Chondrocyte (in vitro differentiated cells): Measurements from ENCODE around the gene KIAA0232. TPM values are rescaled to one million over a fixed set of nuclear protein-coding genes. Genes with fewer than 3 reads are reported as not detected.

Source experiments
- DNase-seq: peaks from one replicate; pipeline ENCODE4 v3.0.0; 2021; ENCODE audit warnings: mixed read lengths, low spot score
- H3K27ac Mint-ChIP-seq: one replicate; pipeline ENCODE4 v1.8.0; 2021; ENCODE audit warnings: mild to moderate bottlenecking, moderate library complexity, mixed read lengths; ENCODE audit not compliant: unreplicated experiment
- H3K27me3 Mint-ChIP-seq: 2 replicates; pipeline ENCODE4 v1.8.0; 2021; ENCODE audit warnings: low read depth, mixed read lengths
- H3K36me3 Mint-ChIP-seq: 2 replicates; pipeline ENCODE4 v1.8.0; 2021; ENCODE audit warnings: low read depth, mixed read lengths
- H3K4me1 Mint-ChIP-seq: 2 replicates; pipeline ENCODE4 v1.8.0; 2021; ENCODE audit warnings: low read depth, mild to moderate bottlenecking, mixed read lengths
- H3K4me3 Mint-ChIP-seq: one replicate; pipeline ENCODE4 v1.8.0; 2021; ENCODE audit warnings: mild to moderate bottlenecking, moderate library complexity, mixed read lengths; ENCODE audit not compliant: unreplicated experiment
- H3K9me3 Mint-ChIP-seq: 2 replicates; pipeline ENCODE4 v1.8.0; 2021; ENCODE audit warnings: low read depth, mixed read lengths
- total RNA-seq: library from RNA; stranded (reverse); gene quantifications from 3 replicates; pipeline ENCODE4 v1.2.1, GENCODE V29; 2021
- TF ChIP-seq, protein P1 (sequence below): fragments of 200-600 bp; sonication (generic); IDR thresholded peaks from 2 replicates; pipeline ENCODE4 v1.5.0; 2021; ENCODE audit warnings: antibody characterized with exemption, mild to moderate bottlenecking, moderate library complexity

Gene KIAA0232
- total RNA-seq, 1 donor from 2014 or later, result 24.7 TPM

DNA sequence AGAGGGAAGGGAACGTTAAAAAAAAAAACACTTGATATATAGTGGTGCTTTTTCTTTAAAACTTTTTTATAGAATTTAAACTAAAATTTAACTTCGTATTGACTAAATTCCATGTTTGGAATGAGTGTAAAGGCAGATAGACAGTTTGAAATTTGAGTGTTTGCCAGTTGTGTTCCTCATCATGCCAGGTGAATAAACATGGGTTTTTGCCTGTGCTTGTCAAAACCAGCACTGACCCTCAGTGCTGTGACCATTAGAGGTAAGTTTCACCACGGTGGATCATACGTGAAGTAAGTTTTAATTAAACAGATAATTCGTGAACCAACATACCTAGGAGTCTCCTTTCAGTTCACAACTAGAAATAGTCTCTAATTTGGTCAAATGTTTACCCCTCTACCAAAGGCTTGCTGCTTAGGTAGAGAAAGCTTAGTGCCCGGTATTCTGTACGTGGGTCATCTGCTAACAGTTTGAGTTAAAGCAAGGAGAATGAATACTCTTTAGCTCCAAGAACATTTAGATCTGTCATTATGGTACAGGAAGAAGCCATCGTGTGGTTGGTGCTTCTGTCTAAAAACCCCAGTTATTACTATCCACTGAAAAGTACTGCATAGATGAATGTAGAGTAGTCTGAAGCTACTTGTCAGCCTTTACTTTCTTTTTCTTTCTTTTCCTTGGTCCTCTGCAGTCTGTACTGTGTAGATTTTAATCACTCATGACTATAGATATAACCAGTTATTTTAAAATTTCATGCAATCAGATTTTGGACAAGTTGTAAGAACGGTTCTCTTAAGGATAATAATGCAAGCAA is 32.7 kb downstream of the KIAA0232 start:
- Mint-ChIP-seq H3K27me3 (no peaks in the 10 kb centered on the region), H3K4me1 (peaks cover 20% of the 10 kb centered on the region), H3K4me3 (no peak overlapping the region), H3K9me3 (peaks cover 13% of the 10 kb centered on the region), H3K27ac (no peak overlapping the region), H3K36me3 (peaks cover 10% of the 10 kb centered on the region)
- DNase-seq, result no peak
- TF ChIP-seq, protein P1, sequence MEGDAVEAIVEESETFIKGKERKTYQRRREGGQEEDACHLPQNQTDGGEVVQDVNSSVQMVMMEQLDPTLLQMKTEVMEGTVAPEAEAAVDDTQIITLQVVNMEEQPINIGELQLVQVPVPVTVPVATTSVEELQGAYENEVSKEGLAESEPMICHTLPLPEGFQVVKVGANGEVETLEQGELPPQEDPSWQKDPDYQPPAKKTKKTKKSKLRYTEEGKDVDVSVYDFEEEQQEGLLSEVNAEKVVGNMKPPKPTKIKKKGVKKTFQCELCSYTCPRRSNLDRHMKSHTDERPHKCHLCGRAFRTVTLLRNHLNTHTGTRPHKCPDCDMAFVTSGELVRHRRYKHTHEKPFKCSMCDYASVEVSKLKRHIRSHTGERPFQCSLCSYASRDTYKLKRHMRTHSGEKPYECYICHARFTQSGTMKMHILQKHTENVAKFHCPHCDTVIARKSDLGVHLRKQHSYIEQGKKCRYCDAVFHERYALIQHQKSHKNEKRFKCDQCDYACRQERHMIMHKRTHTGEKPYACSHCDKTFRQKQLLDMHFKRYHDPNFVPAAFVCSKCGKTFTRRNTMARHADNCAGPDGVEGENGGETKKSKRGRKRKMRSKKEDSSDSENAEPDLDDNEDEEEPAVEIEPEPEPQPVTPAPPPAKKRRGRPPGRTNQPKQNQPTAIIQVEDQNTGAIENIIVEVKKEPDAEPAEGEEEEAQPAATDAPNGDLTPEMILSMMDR, result no peak

DNA sequence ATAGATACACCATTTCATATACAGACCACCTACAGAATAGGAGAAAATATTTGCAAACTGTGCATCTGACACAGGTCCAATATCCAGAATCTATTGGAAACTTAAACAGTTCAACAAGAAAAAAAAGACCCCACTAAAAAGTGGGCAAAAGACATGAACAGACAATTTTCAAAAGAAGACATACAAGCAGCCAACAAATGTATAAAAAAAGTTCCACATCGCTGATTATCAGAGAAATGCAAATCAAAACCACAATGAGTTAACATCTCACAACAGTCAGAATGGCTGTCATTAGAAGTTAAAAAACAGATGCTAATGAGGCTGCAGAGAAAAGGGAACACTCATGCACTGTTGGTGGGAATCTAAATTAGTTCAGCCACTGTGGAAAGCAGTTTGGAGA is 36.8 kb downstream of the KIAA0232 start:
- peaks cover 20% of the 10 kb centered on the region for H3K9me3 Mint-ChIP-seq
- H3K4me1 Mint-ChIP-seq, result peaks cover 16% of the 10 kb centered on the region
- TF ChIP-seq, protein P1, result no peak
- no peaks in the 10 kb centered on the region for H3K27me3 Mint-ChIP-seq
- H3K36me3 Mint-ChIP-seq, result peaks cover 12% of the 10 kb centered on the region
- no peak for DNase-seq
- no peak overlapping the region for H3K4me3 Mint-ChIP-seq
- no peak overlapping the region for H3K27ac Mint-ChIP-seq

DNA sequence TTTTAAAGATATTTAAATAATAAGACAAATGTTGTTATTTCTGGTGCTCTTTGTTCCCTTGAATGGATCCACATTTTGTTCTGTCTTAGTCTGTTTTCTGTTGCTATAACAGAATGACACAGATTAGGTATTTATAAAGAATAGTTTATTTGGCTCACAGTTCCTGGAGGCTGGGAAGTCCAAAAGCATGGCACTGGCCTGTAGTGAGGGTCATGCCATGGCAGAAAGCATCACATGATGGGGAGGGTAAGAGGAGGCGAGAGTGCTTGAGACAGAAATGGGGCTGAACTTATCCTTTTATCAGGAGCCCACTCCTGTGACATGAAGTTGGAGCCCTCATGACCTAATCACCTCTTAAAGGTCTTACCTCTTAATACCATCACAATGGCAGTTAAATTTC is 38.2 kb downstream of the KIAA0232 start:
- H3K9me3 Mint-ChIP-seq, result peaks cover 20% of the 10 kb centered on the region
- no peak for DNase-seq
- TF ChIP-seq, protein P1, result no peak
- H3K27me3 Mint-ChIP-seq, result no peaks in the 10 kb centered on the region
- H3K27ac Mint-ChIP-seq, result no peak overlapping the region
- peaks cover 12% of the 10 kb centered on the region for H3K36me3 Mint-ChIP-seq
- no peak overlapping the region for H3K4me3 Mint-ChIP-seq
- peaks cover 18% of the 10 kb centered on the region for H3K4me1 Mint-ChIP-seq

DNA sequence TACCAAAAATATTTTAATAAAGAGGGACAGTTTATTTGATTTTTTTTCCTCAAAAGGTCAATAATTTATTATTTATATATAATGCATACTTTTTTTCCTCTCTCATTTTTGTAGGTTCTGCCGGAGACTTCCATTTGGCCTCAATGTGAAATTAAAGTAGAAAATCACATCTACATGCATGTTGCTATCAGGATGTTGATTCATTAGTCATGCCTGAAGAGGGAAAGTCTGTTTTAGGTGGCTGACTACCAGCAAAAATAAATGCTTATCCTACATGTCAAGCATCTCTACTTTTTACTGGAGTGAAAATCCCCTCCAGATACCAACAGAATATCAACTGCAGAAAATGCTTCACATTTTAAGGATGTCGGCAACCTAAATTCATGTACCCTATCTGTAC is 41.5 kb downstream of the KIAA0232 start:
- Mint-ChIP-seq H3K36me3 (peaks cover 7% of the 10 kb centered on the region), H3K27me3 (no peaks in the 10 kb centered on the region), H3K4me1 (peaks cover 18% of the 10 kb centered on the region), H3K4me3 (no peak overlapping the region), H3K27ac (peak overlapping the region; percentile 28), H3K9me3 (peaks cover 18% of the 10 kb centered on the region)
- TF ChIP-seq, protein P1, result no peak
- DNase-seq, result no peak

- Mint-ChIP-seq H3K27ac (peak overlapping the region; percentile 17), H3K4me3 (no peak overlapping the region), H3K9me3 (peaks cover 10% of the 10 kb centered on the region), H3K27me3 (no peaks in the 10 kb centered on the region), H3K4me1 (peaks cover 18% of the 10 kb centered on the region), H3K36me3 (peaks cover 4% of the 10 kb centered on the region)
- TF ChIP-seq, protein P1, result no peak
- no peak for DNase-seq
Observed at GRCh38 chr4:6824772-6825402, 42.4 kb downstream of the KIAA0232 start.
